ENCODE measurements around the gene NNAT.
"Not testable (repeated sequence)": the region's sequence is repeated elsewhere in the genome, so short reads cannot be mapped to it uniquely, and the experiment has no call there.

The NNAT gene, protein sequence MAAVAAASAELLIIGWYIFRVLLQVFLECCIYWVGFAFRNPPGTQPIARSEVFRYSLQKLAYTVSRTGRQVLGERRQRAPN

DNA sequence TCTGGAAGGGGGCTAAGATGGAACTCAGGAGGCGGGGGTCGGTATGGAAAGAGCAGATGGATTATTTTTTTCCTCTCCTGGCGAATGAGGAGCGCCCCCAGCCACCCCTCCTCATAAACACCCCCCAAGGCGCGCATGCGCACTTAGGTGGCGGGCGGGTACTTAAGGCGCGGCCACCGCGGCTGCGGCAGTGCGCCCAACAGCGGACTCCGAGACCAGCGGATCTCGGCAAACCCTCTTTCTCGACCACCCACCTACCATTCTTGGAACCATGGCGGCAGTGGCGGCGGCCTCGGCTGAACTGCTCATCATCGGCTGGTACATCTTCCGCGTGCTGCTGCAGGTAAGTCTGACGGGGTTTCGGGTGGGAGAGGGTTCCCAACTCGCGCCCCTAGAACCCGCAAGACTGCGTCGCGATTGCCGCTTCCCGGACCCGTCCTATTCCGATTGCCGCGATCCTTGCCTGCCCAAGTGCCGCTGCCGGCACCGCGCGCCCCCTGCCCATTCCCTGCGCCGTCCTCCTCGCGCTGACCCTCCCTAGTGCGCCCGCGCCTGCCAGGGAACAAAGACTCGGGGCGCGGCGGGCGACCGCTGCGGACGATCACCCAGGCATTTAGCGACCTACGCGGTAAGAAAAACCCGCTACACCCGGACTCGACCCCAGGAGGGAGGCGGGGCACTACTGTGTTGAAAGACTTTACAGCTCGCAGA is at the start of gene NNAT:
Gene NNAT, plus strand, starts transcription at position 190 of the 711 bp plus-strand sequence. Its CDS starts 82 bp downstream, at position 272.
- no peak for DNase-seq

DNA sequence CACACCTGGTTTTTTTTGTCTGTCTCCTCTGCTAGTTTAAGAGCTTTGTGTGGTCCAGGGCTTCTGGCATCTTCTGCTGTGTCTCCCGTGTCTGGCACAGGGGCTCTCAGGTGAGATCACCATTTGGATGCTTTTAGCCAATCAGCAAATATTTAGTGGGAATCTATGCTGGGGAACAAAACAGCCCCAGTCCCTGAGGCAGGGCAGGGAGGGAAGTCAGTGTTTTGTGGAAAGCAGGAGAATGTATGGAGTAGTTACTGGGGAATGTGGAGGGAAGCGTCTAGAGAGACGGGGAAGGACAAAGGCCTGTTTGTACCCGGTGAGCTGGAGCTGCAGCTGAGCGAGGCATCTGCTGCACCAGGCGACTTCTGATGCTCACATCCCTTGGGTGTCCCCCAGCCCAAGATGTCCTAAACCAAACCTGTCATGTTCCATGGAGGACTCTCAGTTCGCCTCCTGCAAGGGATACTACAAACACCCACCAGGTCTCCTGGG is 49.3 kb upstream of the NNAT start:
- DNase-seq, result no peak

DNA sequence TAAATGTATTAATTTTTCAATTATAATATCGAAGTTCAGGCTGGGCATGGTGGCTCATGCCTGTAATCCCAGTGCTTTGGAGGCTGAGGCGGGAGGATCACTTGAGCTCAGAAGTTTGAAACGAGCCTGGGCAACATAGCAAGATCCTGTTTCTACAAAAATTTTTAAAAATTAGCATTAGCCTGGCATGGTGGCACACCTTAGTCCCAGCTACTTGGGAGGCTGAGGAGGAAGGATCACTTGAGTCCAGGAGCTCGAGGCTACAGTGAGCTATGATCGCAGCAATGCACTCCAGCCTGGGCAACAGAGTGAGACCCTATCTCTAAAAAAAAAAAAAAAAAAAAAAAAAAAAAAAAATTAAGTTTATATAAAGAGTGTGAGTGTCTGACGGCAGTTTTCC is 48.6 kb upstream of the NNAT start:
- not testable (repeated sequence) for DNase-seq

DNA sequence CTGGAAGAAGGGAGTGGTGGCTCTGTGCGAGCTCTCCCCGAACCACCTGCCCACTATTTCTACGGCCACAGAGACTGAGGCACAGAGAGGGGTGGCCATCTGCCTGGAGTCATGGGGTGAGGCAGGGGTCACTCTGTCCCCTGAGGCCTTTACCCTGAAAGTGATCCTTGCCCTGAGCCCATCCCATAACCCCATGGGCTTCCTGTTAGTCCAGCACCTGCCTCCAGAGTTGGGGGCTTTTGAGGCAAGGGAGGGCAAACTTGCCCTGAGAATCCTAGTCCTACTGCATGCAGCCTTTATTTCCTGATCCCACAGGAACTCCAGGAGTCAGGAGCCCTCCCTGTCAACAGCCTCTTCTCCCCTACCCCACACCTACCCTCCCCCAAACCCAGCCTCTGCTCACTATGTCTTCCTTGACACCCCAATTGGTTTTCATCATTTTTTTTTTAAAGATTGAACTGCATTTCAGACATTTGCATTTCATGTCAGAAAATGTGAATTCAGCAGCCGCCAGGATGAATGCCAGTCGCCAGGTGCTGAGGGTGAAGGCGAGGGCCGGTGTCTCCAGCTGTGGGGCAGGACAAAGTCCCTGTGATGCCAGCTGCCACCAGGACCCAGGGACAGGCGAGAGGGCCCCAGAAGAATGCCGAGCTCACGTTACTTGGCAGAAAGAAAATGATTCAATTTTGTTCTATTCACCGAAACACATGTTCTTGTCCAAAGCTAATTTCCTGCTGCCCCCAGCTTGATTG is 47.6 kb upstream of the NNAT start:
- DNase-seq, result no peak

DNA sequence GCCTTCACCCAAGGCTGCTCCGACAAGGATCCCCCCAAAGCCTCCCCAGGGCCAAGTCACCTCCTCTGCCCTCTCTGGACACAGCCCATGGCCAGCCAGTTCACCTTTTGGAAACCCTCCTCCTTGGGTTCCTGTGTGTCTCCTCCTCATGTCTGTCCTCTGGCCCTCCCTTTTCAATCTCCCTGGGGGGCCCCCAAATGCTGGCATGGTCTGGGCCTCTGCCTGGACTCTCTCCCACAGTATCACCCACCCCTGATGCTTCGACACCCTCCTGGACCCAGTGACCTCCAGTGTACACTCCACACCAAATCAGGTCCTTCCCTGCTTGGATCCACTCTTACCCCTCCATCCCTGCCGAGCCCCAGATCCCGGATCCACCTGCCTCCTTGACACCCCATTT is 46.7 kb upstream of the NNAT start:
- DNase-seq, result no peak

DNA sequence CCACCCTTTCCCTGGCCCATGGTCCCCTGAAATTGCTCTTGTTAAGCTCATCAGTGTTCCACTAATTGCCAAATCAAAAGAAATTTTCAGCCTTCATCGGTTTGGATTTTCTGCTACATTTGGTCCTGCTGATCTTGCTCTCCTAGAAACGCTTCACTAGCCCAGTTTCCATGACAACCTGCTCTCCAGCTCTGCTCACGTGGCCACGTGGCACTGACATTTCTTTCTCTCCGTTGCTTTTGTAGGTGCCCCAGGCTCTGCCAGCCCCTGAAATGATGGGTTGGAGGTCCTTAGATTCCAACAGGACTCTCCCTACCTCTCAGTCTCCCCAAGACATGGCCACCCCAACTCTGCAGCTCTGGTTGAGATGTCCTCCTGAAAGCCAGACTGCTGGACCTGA is 45.8 kb upstream of the NNAT start:
- no peak for DNase-seq

DNA sequence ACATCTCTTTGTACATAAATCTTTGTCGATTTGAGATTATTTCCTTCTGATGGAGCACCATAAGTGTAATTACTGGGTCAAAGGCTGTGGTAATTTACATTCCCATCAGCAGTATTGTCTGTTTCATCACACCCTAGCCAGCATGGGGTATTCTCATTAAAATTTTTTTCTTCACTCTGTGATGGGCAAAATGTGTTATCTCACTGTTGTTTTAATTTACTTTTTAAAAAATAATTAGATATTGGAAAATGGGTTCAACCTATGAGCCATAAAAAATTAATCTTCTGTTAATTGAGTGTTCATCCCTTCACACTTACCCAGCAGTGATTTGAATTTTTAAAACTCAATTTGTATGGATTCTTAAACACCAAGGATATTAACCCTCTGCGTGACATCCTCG is 44.0 kb upstream of the NNAT start:
- no peak for DNase-seq

DNA sequence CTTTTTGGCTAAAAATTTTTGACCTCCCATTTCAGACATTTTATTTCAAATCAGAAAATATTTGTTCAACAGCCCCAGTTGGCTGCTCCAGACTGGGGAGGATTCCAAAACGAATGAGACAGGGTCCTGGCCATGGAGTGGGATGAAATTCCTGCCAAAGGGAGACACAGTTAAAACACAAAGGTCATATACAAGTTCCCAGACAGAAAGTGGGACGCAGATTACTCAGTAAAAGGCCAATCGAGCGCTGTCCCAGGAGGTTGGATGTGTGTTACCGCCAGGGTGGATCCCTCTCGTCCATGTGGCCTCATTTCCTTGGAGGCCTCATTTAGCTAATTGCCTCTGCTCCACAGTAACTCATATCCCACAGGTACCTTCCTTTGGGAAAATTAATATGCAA is 41.8 kb upstream of the NNAT start:
- no peak for DNase-seq

DNA sequence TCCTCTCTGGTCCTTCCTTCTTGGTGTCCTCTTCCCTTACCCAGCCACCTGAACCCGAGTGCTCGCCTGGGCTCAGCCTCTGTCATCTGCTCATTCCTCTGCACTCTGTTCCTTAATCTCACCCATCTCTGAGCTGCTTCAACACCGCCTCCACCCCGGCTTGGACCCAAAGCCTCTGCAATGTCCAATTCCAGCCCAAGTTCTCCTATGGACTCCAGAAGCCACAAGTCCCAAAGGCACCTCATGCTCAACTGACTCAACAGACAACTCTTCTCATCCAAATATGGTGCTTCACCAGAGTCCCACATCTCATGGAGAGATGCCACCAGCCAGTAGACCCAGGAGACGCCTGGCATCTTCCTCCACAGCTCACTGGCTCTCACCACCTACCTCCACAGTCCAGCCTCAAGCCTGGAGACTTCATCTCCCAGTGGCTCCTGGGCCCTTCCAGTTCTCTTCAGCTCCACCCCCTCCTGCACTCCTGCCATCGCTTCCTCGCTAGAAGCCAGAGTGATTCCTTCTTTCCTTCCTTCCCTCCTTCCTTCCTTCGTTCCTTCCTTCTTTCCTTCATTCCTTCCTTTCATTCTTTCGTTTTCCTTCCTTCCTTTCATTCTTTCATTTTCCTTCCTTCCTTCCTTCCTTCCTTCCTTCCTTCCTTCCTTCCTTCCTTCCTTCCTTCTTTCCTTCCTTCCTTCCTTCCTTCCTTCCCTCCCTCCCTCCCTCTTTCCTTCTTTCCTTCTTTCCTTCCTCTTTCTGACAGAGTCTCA is 40.9 kb upstream of the NNAT start:
- no peak for DNase-seq

DNA sequence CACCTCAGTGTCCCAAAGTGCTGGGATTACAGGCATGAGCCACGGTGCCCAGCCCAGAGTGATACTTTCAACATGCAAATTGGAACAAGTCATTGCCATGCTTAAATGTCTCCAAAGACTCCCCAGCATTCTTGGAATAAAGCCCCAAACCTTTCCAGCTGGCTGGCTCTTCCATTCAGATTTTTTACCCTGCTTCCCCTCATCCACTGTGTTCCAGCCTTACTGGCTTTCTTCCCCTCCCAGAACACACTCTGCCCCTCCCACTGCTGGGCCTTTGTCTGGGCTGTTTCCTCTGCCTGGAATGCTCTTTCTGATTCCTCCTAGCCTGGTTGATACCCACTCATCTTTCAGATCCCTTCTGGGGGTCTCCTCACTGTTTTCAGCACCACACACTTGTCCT is 40.1 kb upstream of the NNAT start:
- DNase-seq, result no peak

DNA sequence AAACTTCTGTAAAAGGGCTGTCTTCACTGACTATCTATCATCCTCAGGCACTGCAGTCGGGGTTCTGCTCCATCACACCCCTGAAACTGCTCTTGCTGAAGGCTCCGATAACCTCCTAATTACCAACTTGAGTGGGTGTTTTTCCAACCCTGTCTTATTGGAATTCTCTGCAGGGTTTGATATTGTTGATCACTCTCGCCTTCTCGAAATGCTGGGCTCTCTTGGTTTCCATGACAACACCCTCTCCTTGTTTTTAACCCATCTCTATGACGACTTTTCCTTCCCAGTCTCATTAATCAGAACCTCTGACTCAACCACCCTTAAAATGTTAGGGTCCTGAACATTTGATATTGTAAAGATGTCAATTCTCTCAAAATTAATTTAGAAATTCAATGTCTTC is 39.4 kb upstream of the NNAT start:
- DNase-seq, result no peak

DNA sequence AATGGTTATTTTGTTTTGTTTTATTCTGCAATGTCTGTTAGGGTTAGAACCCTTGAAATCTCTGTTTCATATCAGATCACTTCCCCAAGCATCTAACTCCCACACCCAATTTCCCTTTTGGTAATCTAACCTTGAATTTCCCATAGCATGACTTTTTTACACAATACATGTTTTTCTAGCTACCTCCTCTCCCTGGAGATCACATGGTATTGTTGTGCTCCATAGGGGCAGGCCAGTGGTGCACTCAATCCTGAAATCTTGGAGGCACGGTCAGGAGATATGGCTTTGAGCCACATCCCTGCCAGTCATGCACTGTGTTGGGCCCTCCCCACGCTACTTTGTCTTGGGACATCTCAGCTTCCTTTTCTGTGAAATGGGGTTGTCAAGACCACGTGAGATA is 36.7 kb upstream of the NNAT start:
- no peak for DNase-seq

DNA sequence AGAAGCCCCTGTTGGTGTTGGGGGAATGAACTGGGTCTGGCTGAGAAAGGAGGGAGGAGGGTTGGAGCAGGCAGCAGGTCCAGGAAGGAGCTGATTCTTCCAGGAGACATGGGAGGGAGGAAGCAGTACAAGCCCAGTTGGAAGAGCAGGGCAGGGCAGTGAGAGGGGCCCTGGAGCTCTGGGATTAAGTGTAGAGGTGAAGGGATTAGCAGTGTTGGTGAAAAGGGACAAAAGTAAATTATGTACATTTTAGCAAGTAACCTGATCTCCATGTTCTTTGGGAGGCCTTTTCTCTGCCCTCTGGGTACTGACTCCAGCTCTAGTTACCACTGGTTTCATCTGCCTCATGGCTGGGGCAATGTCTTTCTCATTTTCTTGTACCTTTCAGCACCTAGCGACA is 34.8 kb upstream of the NNAT start:
- DNase-seq, result not testable (repeated sequence)

DNA sequence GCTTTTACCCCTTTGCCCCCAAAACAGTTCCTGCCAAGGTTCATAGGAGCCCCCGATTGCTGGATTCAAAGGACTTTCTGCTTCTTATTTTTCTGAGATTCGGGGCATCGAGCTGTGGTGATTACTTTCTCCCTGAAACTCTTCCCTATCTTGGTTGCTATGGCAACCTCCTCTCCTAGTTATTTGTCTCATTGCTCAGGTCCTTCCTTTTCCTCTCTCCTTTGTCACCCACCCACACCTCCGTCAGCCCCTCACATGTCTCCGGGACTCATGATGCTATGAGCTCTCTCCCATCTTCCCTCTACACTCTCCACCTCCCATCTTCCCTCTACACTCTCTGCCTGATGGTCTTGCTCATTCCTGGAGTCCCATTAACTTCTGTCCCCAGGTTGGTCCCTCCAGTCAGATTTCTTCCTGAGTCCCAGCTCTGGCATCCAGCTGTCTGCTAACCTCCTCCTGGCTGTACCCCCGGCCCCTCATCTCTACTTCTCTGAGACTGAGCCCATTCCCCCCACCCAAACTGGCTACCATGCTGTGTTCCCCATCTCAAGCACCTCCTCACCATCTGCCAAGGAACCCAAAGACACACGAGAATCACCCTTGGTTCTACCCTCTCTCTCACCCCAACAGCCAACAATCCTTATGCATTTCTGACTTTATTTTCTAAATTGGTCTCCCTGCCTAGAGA is 30.2 kb upstream of the NNAT start:
- DNase-seq, result no peak

DNA sequence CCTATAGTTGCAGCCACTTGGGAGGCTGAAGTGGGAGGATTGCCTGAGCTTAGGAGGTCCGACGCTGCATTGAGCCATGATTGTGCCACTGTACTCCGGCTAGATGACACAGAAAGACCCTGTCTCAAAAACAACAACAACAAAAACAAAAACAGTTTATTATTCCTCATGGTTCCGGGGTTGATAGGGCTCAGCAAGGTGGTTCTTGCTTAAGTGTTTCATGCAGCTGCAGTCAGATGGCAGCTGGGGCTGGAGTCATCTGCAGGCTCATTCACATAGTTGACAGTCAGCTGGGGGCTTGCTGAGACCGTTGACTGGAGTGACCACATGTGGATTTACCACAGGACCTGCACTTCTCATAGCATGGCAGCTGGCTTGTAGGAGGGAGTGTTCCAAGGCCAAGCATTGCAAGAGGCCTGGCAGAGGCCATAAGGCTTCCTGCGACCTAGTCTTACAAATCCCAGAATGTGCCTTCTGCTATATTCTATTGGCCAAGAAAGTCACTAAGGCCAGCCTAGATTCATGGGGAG is 28.9 kb upstream of the NNAT start:
- no peak for DNase-seq

DNA sequence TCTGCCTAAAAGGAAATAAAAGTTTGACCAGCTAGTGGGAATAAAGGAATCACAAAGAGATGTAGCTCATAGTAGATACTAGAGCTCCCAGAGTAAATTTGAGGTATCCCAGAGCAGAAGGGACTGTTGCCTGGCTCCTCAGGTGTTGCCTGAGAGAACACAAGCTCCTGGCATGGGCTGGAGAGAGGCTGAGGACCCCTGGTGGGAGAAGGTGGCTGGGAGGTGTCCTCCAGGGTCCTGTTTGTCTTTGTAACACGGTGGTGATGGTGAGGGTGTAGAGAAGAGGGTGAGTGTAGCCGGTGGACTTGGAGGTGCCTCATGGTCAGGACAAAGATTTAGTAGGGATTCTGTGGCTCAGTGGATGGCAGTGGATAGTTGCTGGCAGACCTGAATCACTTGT is 28.1 kb upstream of the NNAT start:
- no peak for DNase-seq

DNA sequence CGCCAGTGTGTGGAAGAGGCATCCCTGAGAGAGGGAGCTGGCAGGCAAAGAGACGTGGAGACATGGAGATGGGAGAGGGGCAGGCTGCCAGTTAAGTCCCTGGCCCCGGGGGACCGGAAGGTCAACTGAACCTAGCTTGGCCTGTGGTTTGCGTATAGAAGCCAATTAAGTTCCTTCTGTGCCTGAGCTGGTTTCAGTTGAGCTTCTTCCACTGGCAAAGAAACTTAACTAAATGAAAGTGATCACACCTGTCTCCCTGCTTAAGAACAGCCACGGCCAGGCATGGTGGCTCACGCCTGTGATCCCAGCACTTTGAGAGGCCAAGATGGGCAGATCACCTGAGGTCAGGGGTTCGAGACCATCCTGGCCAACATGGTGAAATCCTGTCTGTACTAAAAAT is 26.7 kb upstream of the NNAT start:
- DNase-seq, result no peak

DNA sequence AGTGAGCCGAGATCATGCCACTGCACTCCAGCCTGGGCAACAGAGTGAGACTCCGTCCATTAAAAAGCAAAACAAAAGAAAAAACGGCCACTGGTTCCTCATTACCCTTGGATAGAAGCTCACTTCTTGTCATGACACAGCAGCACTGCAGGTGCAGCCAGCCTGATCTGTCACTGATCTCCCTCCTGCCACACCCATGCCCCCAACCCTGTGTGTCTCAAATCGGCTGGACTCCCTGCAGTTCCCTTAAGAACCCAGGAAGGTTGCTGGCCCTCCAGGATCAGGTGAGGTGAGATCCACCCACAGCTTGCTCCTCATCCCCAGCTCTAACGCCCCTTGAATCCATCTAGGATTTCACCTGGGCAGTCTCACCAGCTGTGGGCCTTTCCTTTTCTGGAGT is 26.3 kb upstream of the NNAT start:
- no peak for DNase-seq

DNA sequence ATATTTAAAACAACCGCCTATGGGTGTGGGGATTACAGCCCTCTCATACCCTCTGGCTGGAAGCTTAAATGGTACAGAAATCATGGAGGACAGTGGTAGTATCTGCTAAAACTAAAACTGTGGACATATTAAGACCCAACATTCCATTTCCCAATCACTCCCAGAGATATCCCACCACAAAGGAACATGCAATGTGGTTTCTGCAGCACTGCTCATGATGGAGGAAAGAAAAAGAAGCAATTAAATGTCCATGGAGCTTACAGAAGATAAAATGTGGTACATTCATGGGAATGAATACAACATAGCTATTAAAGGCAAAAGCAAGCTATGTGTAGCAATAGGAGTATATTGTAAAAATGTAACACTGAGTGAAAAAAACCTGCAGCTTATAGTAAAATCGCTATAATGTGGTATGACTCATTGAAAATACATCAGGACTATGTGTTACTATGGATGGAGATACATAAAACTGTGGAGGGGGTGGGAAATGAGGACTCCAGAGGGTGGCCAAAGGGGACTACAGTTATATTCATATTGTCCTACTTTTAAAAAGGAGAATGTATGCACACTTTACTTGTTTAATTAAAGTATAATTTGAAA is 22.9 kb upstream of the NNAT start:
- no peak for DNase-seq

DNA sequence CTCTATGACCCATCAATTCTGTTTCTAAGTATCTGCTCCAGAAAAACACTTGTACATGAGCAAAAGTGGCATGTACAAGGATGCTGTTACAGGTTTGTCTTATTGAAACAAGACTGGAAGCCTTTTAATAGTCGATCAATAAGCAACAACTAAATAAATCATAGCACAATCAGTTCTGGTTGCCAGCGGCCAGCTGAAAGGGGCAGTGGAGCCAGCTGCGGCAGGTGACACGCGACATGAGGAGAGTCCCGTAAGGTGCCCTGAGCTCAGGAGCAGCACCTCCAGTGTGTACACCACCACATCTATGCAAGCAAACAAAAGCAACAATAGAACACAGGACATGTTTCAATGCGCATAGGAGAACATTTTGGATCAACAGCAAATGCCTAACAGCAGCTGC is 20.7 kb upstream of the NNAT start:
- DNase-seq, result no peak

DNA sequence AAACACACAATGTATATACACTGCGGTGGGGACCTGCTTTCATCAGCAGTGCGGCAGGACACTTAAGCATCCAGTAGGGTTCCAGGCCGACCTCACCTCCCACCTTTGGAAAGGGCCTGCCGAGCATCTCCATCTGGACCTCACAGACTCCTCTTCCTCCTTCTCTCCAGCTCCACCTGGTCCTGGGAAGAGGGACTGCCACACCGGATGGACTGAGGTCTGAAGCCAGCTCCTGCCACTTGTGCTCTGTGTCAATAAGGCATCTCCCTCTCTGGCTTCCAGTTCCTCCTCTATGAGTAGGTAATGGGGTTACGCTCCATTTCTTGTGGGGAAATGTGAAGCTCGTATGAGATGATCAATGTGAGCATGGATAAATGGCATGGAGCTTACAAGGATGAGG is 19.1 kb upstream of the NNAT start:
- no peak for DNase-seq

DNA sequence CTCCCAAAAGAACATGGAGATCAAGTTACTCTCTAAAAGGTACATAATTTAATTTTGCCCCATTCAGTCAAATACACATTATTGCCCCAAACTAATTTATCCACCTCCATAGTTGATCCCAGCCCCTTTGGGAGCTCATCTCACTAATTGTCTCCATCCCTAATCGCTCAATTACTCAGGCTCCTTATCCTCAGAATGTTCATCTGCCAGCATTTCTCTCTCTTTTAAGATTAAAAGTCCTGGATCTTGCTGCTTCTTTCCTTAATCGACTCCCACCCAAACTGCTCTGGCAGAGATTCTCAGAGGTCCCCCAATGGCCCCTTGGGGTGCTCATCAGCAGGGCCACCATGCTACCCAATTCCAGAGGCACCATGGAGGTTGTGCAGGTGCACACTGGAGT is 18.4 kb upstream of the NNAT start:
- DNase-seq, result no peak

Measured in CD4-positive, alpha-beta T cell treated with Interleukin-4 for 4 hours (primary cell).